ENCODE measurements around the gene HDAC9.

Gene HDAC9

DNA sequence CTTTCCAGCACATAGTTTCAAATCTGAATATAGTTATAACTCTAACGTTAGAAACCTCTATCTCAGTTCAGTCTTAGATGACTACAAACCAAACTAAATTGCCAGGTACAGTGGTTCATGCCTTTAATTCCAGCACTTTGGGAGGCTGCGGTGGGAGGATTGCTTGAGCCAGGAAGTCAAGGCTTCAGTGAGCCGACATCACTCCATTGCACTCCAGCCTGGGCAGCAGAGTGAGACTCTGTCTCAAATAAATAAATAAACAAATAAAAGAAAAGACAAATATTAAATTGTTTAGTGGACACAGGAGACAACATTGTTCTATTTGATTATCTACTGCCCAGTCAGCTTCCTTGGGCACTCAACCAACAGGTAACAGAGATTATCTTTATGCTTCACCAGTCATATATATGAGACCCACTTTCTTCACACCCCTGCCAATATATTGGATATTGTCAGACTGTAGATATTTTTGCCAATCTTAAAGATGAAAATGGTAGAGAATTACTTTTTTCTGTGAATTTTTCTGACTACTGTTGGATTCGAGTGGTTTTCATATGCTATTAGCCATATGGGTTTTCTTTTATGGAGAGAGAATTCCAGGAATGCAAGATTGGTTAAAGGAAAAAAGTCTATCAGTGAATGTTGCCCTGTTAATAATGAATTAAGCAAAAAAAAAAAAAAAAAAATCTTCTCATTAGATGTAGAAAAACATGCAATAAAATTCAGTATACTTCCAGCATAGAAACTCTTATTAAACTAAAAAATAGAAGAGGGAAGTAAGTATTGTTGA is 16.0 kb downstream of the HDAC9 start:
- ATAC-seq (ENCODE audit: insufficient read depth, low read depth) (no peak), DNase-seq (no peak)
- no peaks in the 10 kb centered on the region for H3K36me3 ChIP-seq (ENCODE audit: insufficient read depth, low read length)
- H3K79me2 ChIP-seq (ENCODE audit: insufficient read depth, low read length), result no peaks in the 10 kb centered on the region
- no peaks in the 10 kb centered on the region for H4K20me1 ChIP-seq (ENCODE audit: insufficient read depth, low read length)
- TF ChIP-seq EZH2 (IDR thresholded peaks at IDR 0.05; ENCODE audit: borderline replicate concordance, low read depth, low read length, severe bottlenecking) (no peak), CTCF (IDR thresholded peaks at IDR 0.05; ENCODE audit: borderline replicate concordance, extremely low read depth, low read length, poor library complexity, severe bottlenecking) (no peak)
- H3K4me2 ChIP-seq (ENCODE audit: insufficient read depth, low read length), result no peak overlapping the region
- H3K27ac ChIP-seq (ENCODE audit: low read length), result no peak overlapping the region
- no peak overlapping the region for H2AFZ ChIP-seq (ENCODE audit: low read depth, low read length)
- no peak overlapping the region for H3K9ac ChIP-seq (ENCODE audit: low read depth, low read length)
- H3K9me3 ChIP-seq (ENCODE audit: insufficient read depth, low read length, severe bottlenecking), result no peaks in the 10 kb centered on the region
- no peaks in the 10 kb centered on the region for H3K4me1 ChIP-seq (ENCODE audit: insufficient read depth, low read length)
- H3K4me3 ChIP-seq (ENCODE audit: low read depth in 1 of 2, low read length in 2 of 2), result no peak overlapping the region
- no peaks in the 10 kb centered on the region for H3K27me3 ChIP-seq (ENCODE audit: insufficient read depth, low read length, poor library complexity)

DNA sequence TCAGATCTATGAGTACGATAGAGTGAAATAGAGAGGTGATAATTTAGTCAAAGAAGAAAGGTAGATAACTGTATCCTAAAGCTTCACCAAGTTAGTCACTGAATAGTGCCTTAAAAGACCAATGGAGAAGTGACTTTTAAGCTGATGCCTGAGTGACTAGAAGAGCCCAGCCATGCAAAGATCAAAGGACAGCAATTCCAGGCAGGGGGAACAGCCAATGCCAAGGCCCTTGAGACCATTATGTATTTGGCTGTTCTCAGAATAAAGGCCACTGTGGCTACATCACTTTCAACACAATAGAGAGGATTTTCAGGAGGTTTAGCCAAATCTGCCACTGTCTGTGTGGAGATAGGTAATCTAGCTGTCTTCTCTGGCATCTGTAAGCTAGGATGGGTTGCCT is 17.8 kb downstream of the HDAC9 start:
- H3K9me3 ChIP-seq (ENCODE audit: insufficient read depth, low read length, severe bottlenecking), result no peaks in the 10 kb centered on the region
- no peak overlapping the region for H3K4me3 ChIP-seq (ENCODE audit: low read depth in 1 of 2, low read length in 2 of 2)
- H3K27me3 ChIP-seq (ENCODE audit: insufficient read depth, low read length, poor library complexity), result no peaks in the 10 kb centered on the region
- H3K4me1 ChIP-seq (ENCODE audit: insufficient read depth, low read length), result no peaks in the 10 kb centered on the region
- no peak overlapping the region for H3K9ac ChIP-seq (ENCODE audit: low read depth, low read length)
- no peaks in the 10 kb centered on the region for H3K79me2 ChIP-seq (ENCODE audit: insufficient read depth, low read length)
- H3K36me3 ChIP-seq (ENCODE audit: insufficient read depth, low read length), result no peaks in the 10 kb centered on the region
- DNase-seq, result no peak
- H3K4me2 ChIP-seq (ENCODE audit: insufficient read depth, low read length), result no peak overlapping the region
- no peak for TF ChIP-seq EZH2 (IDR thresholded peaks at IDR 0.05; ENCODE audit: borderline replicate concordance, low read depth, low read length, severe bottlenecking)
- TF ChIP-seq CTCF (IDR thresholded peaks at IDR 0.05; ENCODE audit: borderline replicate concordance, extremely low read depth, low read length, poor library complexity, severe bottlenecking), result no peak
- ATAC-seq (ENCODE audit: insufficient read depth, low read depth), result no peak
- no peak overlapping the region for H2AFZ ChIP-seq (ENCODE audit: low read depth, low read length)
- H4K20me1 ChIP-seq (ENCODE audit: insufficient read depth, low read length), result no peaks in the 10 kb centered on the region
- H3K27ac ChIP-seq (ENCODE audit: low read length), result no peak overlapping the region

- Histone ChIP-seq H3K4me3 (ENCODE audit: low read depth in 1 of 2, low read length in 2 of 2) (no peak overlapping the region), H3K4me1 (ENCODE audit: insufficient read depth, low read length) (no peaks in the 10 kb centered on the region), H3K9me3 (ENCODE audit: insufficient read depth, low read length, severe bottlenecking) (no peaks in the 10 kb centered on the region), H2AFZ (ENCODE audit: low read depth, low read length) (no peak overlapping the region), H3K4me2 (ENCODE audit: insufficient read depth, low read length) (no peak overlapping the region), H3K27ac (ENCODE audit: low read length) (no peak overlapping the region), H3K9ac (ENCODE audit: low read depth, low read length) (no peak overlapping the region), H3K36me3 (ENCODE audit: insufficient read depth, low read length) (no peaks in the 10 kb centered on the region), H3K79me2 (ENCODE audit: insufficient read depth, low read length) (no peaks in the 10 kb centered on the region), H4K20me1 (ENCODE audit: insufficient read depth, low read length) (no peaks in the 10 kb centered on the region), H3K27me3 (ENCODE audit: insufficient read depth, low read length, poor library complexity) (no peaks in the 10 kb centered on the region)
- DNase-seq, result no peak
- ATAC-seq (ENCODE audit: insufficient read depth, low read depth), result no peak
- TF ChIP-seq EZH2 (IDR thresholded peaks at IDR 0.05; ENCODE audit: borderline replicate concordance, low read depth, low read length, severe bottlenecking), result no peak
- no peak for TF ChIP-seq CTCF (IDR thresholded peaks at IDR 0.05; ENCODE audit: borderline replicate concordance, extremely low read depth, low read length, poor library complexity, severe bottlenecking)
These were observed 19.5 kb downstream of the HDAC9 start for GRCh38 chr7:18515067-18515466.

Data from DND-41 (cell line).